Astrocyte (in vitro differentiated cells and primary cell): ENCODE results near the gene HIBADH. TPM values are rescaled to one million over a fixed set of nuclear protein-coding genes. Genes with fewer than 3 reads are reported as not detected.

ENCODE experiments used
- DNase-seq: peaks from one replicate; pipeline ENCODE4 v3.0.0-alpha.2; 2010; ENCODE audit warnings: low read depth
- FAIRE-seq: peaks from 2 replicates; lab custom pipeline; 2011; peaks lifted over from hg19 to GRCh38; lab: Jason Lieb, UNC
- H2AFZ ChIP-seq: 2 replicates; pipeline ENCODE4 v1.6.0; 2012; ENCODE audit warnings: low read depth, low read length, inconsistent platforms
- H3K27ac ChIP-seq: 2 replicates; pipeline ENCODE4 v1.5.1; 2011; ENCODE audit warnings: low read depth, low read length, inconsistent platforms
- H3K27me3 ChIP-seq: 2 replicates; pipeline ENCODE4 v1.6.0; 2011; ENCODE audit warnings: low read length, inconsistent platforms; ENCODE audit not compliant: insufficient read depth
- H3K36me3 ChIP-seq: 2 replicates; pipeline ENCODE4 v1.5.1; 2011; ENCODE audit warnings: low read length, inconsistent platforms; ENCODE audit not compliant: insufficient read depth
- H3K4me1 ChIP-seq: 2 replicates; pipeline ENCODE4 v1.5.1; 2011; ENCODE audit warnings: low read length, inconsistent platforms; ENCODE audit not compliant: insufficient read depth
- H3K4me2 ChIP-seq: 2 replicates; pipeline ENCODE4 v1.6.0; 2012; ENCODE audit warnings: low read length, inconsistent platforms
- H3K4me3 ChIP-seq: 2 replicates; pipeline ENCODE4 v1.5.1; 2011; ENCODE audit warnings: low read depth, mild to moderate bottlenecking, low read length, inconsistent platforms; ENCODE audit not compliant: insufficient read depth
- H3K79me2 ChIP-seq: 2 replicates; pipeline ENCODE4 v1.6.0; 2012; ENCODE audit warnings: mild to moderate bottlenecking, low read length, inconsistent platforms; ENCODE audit not compliant: insufficient read depth
- H3K9ac ChIP-seq: 2 replicates; pipeline ENCODE4 v1.6.0; 2012; ENCODE audit warnings: mild to moderate bottlenecking, low read length, inconsistent platforms
- H3K9me3 ChIP-seq: 2 replicates; pipeline ENCODE4 v1.5.1; 2012; ENCODE audit warnings: low read depth, mild to moderate bottlenecking, low read length, inconsistent platforms; ENCODE audit not compliant: insufficient read depth
- H4K20me1 ChIP-seq: 2 replicates; pipeline ENCODE4 v1.6.0; 2012; ENCODE audit warnings: low read length, inconsistent platforms; ENCODE audit not compliant: insufficient read depth
- H3K27ac Mint-ChIP-seq: one replicate; pipeline ENCODE4 v1.8.0; 2021; ENCODE audit warnings: mild to moderate bottlenecking, mixed read lengths; ENCODE audit not compliant: unreplicated experiment
- H3K27me3 Mint-ChIP-seq: one replicate; pipeline ENCODE4 v1.8.0; 2021; ENCODE audit warnings: low read depth, mixed read lengths; ENCODE audit not compliant: unreplicated experiment
- H3K36me3 Mint-ChIP-seq: one replicate; pipeline ENCODE4 v1.8.0; 2021; ENCODE audit warnings: low read depth, mixed read lengths; ENCODE audit not compliant: unreplicated experiment
- H3K4me1 Mint-ChIP-seq: one replicate; pipeline ENCODE4 v1.8.0; 2021; ENCODE audit warnings: low read depth, mixed read lengths; ENCODE audit not compliant: unreplicated experiment
- H3K4me3 Mint-ChIP-seq: one replicate; pipeline ENCODE4 v1.8.0; 2021; ENCODE audit warnings: mild to moderate bottlenecking, moderate library complexity, mixed read lengths; ENCODE audit not compliant: unreplicated experiment
- H3K9me3 Mint-ChIP-seq: one replicate; pipeline ENCODE4 v1.8.0; 2021; ENCODE audit warnings: mild to moderate bottlenecking, mixed read lengths; ENCODE audit not compliant: unreplicated experiment
- EZH2 ChIP-seq: IDR thresholded peaks from 2 replicates; pipeline ENCODE4 v1.6.1; 2012; ENCODE audit warnings: mild to moderate bottlenecking, low read length, inconsistent platforms; ENCODE audit not compliant: insufficient read depth
- total RNA-seq: library from RNA; stranded (reverse); gene quantifications from 2 replicates; pipeline ENCODE4 v1.2.1, GENCODE V29; 2021
- TF ChIP-seq, protein P1 (sequence below): IDR thresholded peaks from 2 replicates; pipeline ENCODE4 v1.5.1; 2011; ENCODE audit warnings: low read depth, mild to moderate bottlenecking, inconsistent platforms, low read length, moderate library complexity; ENCODE audit not compliant: insufficient read depth

The HIBADH gene
- total RNA-seq, 1 donor from 2014 or later = 21.9 TPM

DNA sequence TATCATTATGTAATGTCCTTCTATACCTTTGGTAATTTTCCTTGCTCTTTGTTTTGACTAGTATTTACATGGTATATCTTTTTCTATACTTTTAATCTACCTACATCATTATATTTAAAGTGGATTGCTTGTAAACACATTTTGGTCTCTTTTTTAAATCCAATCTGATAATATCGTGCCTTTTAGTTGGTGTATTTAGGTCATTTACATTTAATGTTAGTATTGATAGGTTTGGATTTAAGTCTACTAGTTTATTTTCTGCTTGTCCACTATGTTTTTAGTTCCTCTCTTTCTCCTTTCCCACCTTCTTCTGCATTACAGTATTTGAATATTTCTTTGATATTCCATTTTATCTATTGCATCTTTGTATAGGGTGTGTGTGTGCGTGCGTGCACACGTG, 95.4 kb downstream of the HIBADH start:
- TF ChIP-seq, protein P1, sequence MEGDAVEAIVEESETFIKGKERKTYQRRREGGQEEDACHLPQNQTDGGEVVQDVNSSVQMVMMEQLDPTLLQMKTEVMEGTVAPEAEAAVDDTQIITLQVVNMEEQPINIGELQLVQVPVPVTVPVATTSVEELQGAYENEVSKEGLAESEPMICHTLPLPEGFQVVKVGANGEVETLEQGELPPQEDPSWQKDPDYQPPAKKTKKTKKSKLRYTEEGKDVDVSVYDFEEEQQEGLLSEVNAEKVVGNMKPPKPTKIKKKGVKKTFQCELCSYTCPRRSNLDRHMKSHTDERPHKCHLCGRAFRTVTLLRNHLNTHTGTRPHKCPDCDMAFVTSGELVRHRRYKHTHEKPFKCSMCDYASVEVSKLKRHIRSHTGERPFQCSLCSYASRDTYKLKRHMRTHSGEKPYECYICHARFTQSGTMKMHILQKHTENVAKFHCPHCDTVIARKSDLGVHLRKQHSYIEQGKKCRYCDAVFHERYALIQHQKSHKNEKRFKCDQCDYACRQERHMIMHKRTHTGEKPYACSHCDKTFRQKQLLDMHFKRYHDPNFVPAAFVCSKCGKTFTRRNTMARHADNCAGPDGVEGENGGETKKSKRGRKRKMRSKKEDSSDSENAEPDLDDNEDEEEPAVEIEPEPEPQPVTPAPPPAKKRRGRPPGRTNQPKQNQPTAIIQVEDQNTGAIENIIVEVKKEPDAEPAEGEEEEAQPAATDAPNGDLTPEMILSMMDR = no peak
- no peak for TF ChIP-seq EZH2
- H3K36me3 ChIP-seq = no peaks in the 10 kb centered on the region
- Mint-ChIP-seq H3K27me3 (no peaks in the 10 kb centered on the region), H3K27ac (no peak overlapping the region), H3K4me3 (no peak overlapping the region), H3K4me1 (peaks cover 3% of the 10 kb centered on the region), H3K36me3 (peaks cover 10% of the 10 kb centered on the region), H3K9me3 (no peaks in the 10 kb centered on the region)
- H3K27ac ChIP-seq = no peak overlapping the region
- H3K9ac ChIP-seq = no peak overlapping the region
- H3K79me2 ChIP-seq = no peaks in the 10 kb centered on the region
- no peak overlapping the region for H2AFZ ChIP-seq
- no peak overlapping the region for H3K4me2 ChIP-seq
- no peaks in the 10 kb centered on the region for H3K4me1 ChIP-seq
- H3K9me3 ChIP-seq = no peaks in the 10 kb centered on the region
- H4K20me1 ChIP-seq = no peaks in the 10 kb centered on the region
- no peak for DNase-seq
- FAIRE-seq = no peak
- H3K27me3 ChIP-seq = no peaks in the 10 kb centered on the region
- no peak overlapping the region for H3K4me3 ChIP-seq

DNA sequence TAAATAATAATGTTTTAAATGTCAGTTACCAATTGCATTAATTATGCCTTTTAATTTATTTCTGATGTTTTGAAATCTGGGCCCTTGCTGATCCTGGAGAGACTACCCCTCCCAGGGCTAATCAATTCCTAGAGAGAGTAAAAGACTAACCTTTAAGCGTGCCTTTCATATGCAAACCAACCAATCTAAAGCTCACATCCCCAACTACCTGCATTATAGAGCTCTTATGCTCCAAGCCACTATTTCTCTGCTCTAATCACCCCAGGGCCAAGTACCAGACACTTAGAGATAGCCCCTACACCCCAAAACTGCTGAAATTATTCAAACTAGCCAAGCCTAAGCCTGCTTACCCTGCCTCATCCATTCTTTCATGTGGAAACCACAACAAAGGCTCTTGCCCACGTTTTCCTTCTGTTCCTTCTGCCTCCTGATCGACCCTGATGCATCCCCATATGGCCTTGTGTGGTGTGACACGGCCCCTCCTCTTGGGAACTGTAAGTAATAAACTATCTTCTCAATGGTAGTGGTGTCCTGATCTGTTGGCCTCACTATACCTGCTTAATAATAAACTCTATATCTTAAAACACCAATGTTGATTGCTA, 97.7 kb downstream of the HIBADH start:
- FAIRE-seq = no peak
- Mint-ChIP-seq H3K4me1 (peaks cover 3% of the 10 kb centered on the region), H3K27me3 (no peaks in the 10 kb centered on the region), H3K9me3 (peaks cover 1% of the 10 kb centered on the region), H3K4me3 (no peak overlapping the region), H3K27ac (no peak overlapping the region), H3K36me3 (peaks cover 8% of the 10 kb centered on the region)
- no peaks in the 10 kb centered on the region for H3K27me3 ChIP-seq
- H3K4me2 ChIP-seq = no peak overlapping the region
- DNase-seq = no peak
- H4K20me1 ChIP-seq = no peaks in the 10 kb centered on the region
- H3K9ac ChIP-seq = no peak overlapping the region
- TF ChIP-seq, protein P1 = no peak
- no peak for TF ChIP-seq EZH2
- H3K27ac ChIP-seq = no peak overlapping the region
- H3K9me3 ChIP-seq = no peaks in the 10 kb centered on the region
- H3K4me3 ChIP-seq = no peak overlapping the region
- H3K79me2 ChIP-seq = no peaks in the 10 kb centered on the region
- no peaks in the 10 kb centered on the region for H3K36me3 ChIP-seq
- no peaks in the 10 kb centered on the region for H3K4me1 ChIP-seq
- no peak overlapping the region for H2AFZ ChIP-seq

DNA sequence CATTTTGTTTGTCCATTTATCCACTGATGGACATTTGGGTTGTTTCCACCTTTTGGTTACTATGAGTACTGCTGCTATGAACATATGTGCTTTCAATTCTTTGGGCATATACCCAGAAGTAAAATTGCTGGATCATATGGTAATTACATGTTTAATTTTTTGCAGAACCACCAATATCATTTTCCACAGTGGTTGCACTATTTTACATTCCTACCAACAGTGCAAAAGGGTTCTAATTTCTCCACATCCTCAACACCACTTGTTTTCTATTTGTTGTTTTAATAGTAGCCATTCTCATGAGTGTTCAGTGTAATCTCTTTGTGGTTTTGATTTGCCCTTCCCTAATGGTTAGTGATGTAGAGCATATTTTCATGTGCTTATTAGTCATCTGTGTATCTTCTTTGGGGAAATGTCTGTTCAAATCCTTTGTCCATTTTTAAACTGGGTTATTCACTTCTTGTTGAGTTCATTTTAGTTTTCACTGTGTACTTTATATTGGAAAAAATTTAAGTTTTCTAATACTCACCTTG, 101.9 kb downstream of the HIBADH start:
- Histone ChIP-seq H3K4me2 (no peak overlapping the region), H2AFZ (no peak overlapping the region), H3K27me3 (no peaks in the 10 kb centered on the region), H3K79me2 (no peaks in the 10 kb centered on the region), H3K36me3 (no peaks in the 10 kb centered on the region), H3K4me3 (no peak overlapping the region), H4K20me1 (no peaks in the 10 kb centered on the region), H3K27ac (no peak overlapping the region), H3K9ac (no peak overlapping the region), H3K9me3 (no peaks in the 10 kb centered on the region), H3K4me1 (no peaks in the 10 kb centered on the region)
- Mint-ChIP-seq H3K4me3 (no peak overlapping the region), H3K4me1 (no peaks in the 10 kb centered on the region), H3K27me3 (no peaks in the 10 kb centered on the region), H3K27ac (no peak overlapping the region), H3K9me3 (peaks cover 1% of the 10 kb centered on the region), H3K36me3 (peaks cover 5% of the 10 kb centered on the region)
- DNase-seq (peak; percentile 90), FAIRE-seq (peak; percentile 99)
- TF ChIP-seq EZH2 = no peak
- TF ChIP-seq, protein P1 = peak; percentile 2
